HUDEP-2 (cell line): ENCODE measurements around the gene SMIM9.
A peak's percentile ranks its signal among the peaks of the same experiment; 100 is the strongest.

Experiments
- DNase-seq, 76 experiments: peaks; one replicate each; lab custom pipeline; 2025; ENCODE audit not compliant: unreplicated experiment in 76 of 76; lab: John Stamatoyannopoulos, UW

Gene SMIM9

GRCh38 chrX:154785716-154786115 is 48.7 kb downstream of the SMIM9 start:
- DNase-seq: peak in 3 of 76 experiments; percentile 6 to 25 (median 10)

GRCh38 chrX:154784149-154784995 is 50.1 kb downstream of the SMIM9 start:
- peak in 65 of 76 experiments; percentile 7 to 85 (median 50) for DNase-seq

- DNase-seq: no peak
Measured at GRCh38 chrX:154780968-154781367, 53.5 kb downstream of the SMIM9 start.

GRCh38 chrX:154779261-154779660 is 55.2 kb downstream of the SMIM9 start:
- no peak for DNase-seq

GRCh38 chrX:154776753-154777152 is 57.7 kb downstream of the SMIM9 start:
- no peak for DNase-seq

- DNase-seq: peak in 73 of 76 experiments; percentile 3 to 78 (median 52)
Measured at GRCh38 chrX:154775419-154776349, 58.8 kb downstream of the SMIM9 start.

- no peak for DNase-seq
Measured at GRCh38 chrX:154774622-154775021, 59.8 kb downstream of the SMIM9 start.
